BJ (cell line): Measurements from ENCODE around the gene MLLT10. TPM values are rescaled to one million over a fixed set of nuclear protein-coding genes. Genes with fewer than 3 reads are reported as not detected.

Source experiments
- CTCF ChIA-PET: fragments of 350-600 bp; formaldehyde crosslinking; extraction: SDS; loops from one replicate; lab custom pipeline; 2021; ENCODE audit warnings: antibody characterized with exemption, inconsistent platforms; lab: Yijun Ruan, JAX
- POLR2A ChIA-PET: fragments of 300-600 bp; sonication (Branson Sonifier 250); formaldehyde crosslinking; extraction: SDS; loops from one replicate; lab custom pipeline; 2021; ENCODE audit warnings: antibody characterized with exemption; lab: Charles Lee
- DNase-seq: peaks from one replicate; pipeline ENCODE4 v3.0.0-alpha.2; 2011; ENCODE audit warnings: low read depth
- H3K27me3 ChIP-seq: 2 replicates; pipeline ENCODE4 v1.6.0; 2011; ENCODE audit warnings: low read length; ENCODE audit not compliant: control insufficient read depth, insufficient read depth
- H3K36me3 ChIP-seq: 2 replicates; pipeline ENCODE4 v1.5.1; 2011; ENCODE audit warnings: low read length; ENCODE audit not compliant: control insufficient read depth, insufficient read depth
- H3K4me3 ChIP-seq: 2 replicates; pipeline ENCODE4 v1.5.1; 2011; ENCODE audit warnings: low read depth, mild to moderate bottlenecking, control low read depth, low read length
- polyA plus RNA-seq: library from polyadenylated mRNA; depleted of rRNA; stranded (reverse); fragments of >200 nt; gene quantifications from 2 replicates; pipeline ENCODE4 v1.2.3, GENCODE V29; 2011
- TF ChIP-seq, protein P1 (sequence below): IDR thresholded peaks from 2 replicates; pipeline ENCODE4 v1.5.1; 2011; ENCODE audit warnings: low read depth, mild to moderate bottlenecking, control low read depth, inconsistent platforms, low read length, moderate library complexity; ENCODE audit not compliant: insufficient read depth

MLLT10 gene
- polyA plus RNA-seq, 1 experiment = 30.2 TPM

DNA sequence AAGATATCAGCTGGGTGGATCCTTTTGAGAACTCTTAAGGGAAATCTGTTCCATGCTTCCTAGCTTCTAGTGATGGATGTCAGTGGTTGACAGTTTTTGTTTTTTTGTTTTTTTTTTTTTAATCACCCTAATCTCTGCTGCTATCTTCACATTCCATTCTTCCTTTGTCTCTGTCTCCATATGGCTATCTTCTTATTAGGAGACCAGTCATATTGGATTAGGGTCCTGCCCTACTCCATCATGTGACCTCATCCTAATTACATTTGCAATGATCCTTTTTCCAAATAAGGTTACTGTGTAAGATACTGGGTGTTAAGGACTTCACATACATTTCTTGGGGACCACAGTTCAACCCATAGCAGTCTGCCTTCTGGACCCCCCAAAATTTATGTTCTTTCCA, 69.7 kb downstream of the MLLT10 start:
- no peak for DNase-seq
- ChIA-PET CTCF (no interaction called here), POLR2A (no interaction called here)
- TF ChIP-seq, protein P1, sequence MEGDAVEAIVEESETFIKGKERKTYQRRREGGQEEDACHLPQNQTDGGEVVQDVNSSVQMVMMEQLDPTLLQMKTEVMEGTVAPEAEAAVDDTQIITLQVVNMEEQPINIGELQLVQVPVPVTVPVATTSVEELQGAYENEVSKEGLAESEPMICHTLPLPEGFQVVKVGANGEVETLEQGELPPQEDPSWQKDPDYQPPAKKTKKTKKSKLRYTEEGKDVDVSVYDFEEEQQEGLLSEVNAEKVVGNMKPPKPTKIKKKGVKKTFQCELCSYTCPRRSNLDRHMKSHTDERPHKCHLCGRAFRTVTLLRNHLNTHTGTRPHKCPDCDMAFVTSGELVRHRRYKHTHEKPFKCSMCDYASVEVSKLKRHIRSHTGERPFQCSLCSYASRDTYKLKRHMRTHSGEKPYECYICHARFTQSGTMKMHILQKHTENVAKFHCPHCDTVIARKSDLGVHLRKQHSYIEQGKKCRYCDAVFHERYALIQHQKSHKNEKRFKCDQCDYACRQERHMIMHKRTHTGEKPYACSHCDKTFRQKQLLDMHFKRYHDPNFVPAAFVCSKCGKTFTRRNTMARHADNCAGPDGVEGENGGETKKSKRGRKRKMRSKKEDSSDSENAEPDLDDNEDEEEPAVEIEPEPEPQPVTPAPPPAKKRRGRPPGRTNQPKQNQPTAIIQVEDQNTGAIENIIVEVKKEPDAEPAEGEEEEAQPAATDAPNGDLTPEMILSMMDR = no peak
- 0 out of 2 replicates have a peak, but pooled peaks cover 2% of the 10 kb centered on the region for H3K36me3 ChIP-seq
- H3K4me3 ChIP-seq = no peak overlapping the region
- H3K27me3 ChIP-seq = no peaks in the 10 kb centered on the region

DNA sequence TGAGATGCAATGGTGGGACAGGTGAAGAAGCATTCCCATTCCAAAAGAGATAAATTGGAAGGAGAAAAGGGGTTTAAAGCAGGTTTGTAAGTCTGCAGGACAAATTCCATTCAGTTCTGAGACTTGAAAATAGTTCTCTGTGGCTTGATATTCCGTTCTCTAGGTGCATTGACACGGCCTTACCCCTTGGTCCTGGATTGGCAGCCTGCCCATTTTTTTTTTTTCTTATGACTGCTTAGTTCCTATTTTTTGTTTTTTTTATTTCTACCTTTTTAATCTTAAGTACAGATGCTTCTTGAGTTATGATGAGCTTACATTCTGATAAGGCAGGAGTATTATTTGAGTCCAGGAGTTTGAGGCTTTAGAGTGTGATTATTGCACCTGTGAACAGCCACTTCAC, 70.6 kb downstream of the MLLT10 start:
- ChIA-PET POLR2A (no interaction called here), CTCF (no interaction called here)
- Histone ChIP-seq H3K36me3 (0 out of 2 replicates have a peak, but pooled peaks cover 2% of the 10 kb centered on the region), H3K27me3 (no peaks in the 10 kb centered on the region), H3K4me3 (no peak overlapping the region)
- no peak for DNase-seq
- TF ChIP-seq, protein P1 = no peak

DNA sequence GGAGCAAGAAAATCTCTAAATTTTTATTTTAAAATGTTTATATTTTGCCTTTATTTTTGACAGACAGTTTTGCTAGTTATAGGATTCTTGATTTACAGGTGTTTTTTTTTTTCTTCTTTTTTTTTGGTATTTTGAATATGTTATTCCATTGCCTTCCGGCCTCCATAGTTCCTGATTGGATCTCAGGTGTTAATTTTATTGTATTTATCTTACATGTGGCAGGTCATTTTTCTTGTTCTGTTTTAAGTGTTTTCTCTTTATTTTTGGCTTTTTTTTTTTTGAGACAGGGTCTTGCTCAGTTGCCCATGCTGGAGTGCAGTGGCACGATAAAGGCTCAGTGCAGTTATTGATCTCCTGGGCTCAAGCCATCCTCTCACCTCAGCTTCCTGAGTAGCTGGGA, 73.9 kb downstream of the MLLT10 start:
- H3K4me3 ChIP-seq = no peak overlapping the region
- CTCF ChIA-PET = interaction anchor here (1.3 kb wide), 1 partner anchor 11 kb away, joined by 3 read pairs; no protein-coding TSS in a partner anchor
- H3K27me3 ChIP-seq = no peaks in the 10 kb centered on the region
- no peak for DNase-seq
- POLR2A ChIA-PET = no interaction called here
- H3K36me3 ChIP-seq = peaks cover 2% of the 10 kb centered on the region; the same call in 1 of the 2 replicates
- TF ChIP-seq, protein P1 = no peak

DNA sequence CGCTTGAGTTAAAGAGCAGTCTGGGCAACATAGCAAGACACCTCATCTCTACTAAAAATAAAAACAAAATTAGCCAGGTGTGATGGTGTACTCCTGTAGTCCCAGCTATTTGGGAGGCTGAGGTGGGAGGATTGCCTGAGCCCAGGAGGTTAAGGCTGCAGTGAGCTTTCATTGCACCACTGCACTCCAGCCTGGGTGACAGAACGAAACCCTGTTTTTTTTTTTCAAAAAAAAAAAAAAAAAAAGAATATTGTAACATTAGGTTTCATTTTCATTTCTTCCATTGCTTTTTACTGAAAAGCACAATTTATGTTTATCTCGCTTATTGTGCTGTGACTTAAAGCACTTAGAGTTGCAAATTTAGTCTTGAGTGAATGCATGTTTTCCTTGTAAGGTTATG, 80.0 kb downstream of the MLLT10 start:
- DNase-seq = no peak
- ChIA-PET POLR2A (no interaction called here), CTCF (no interaction called here)
- Histone ChIP-seq H3K36me3 (no peaks in the 10 kb centered on the region; the same call in 1 of the 2 replicates), H3K4me3 (no peak overlapping the region), H3K27me3 (no peaks in the 10 kb centered on the region)
- TF ChIP-seq, protein P1 = no peak

DNA sequence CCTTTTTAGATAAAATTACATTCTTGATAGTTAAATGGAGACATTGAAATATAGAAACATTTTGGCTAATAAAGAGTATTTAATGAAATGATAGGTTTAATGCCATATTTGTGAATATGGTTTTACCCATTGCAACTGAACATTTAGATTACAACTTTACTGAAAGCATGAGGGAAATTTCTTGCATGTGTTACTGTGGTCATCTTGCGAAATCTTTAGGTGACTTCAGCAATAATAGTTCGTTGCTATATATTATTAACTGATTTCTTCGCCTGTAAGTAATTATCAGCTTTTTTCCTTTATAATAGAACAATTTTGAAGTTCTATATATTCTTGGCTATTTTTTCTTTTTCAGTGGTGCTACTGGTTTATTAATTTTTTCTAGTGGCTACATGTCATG, 83.2 kb downstream of the MLLT10 start:
- Histone ChIP-seq H3K27me3 (no peaks in the 10 kb centered on the region), H3K36me3 (no peaks in the 10 kb centered on the region), H3K4me3 (no peak overlapping the region)
- ChIA-PET POLR2A (no interaction called here), CTCF (no interaction called here)
- DNase-seq = no peak
- TF ChIP-seq, protein P1 = no peak
